HL-60 (cell line): ENCODE results near the gene UST.

Experiments used
- CTCF ChIP-seq: IDR thresholded peaks from one replicate; pipeline ENCODE4 v1.5.1; 2011; ENCODE audit warnings: low read length, control low read depth, inconsistent platforms; ENCODE audit not compliant: insufficient read depth
- GABPA ChIP-seq: IDR thresholded peaks from 2 replicates; pipeline ENCODE4 v1.6.1; 2012; ENCODE audit warnings: low read depth
- REST ChIP-seq: IDR thresholded peaks from 2 replicates; pipeline ENCODE4 v1.6.1; 2012; ENCODE audit warnings: low read depth; ENCODE audit not compliant: insufficient replicate concordance
- SPI1 ChIP-seq: IDR thresholded peaks from 2 replicates; pipeline ENCODE4 v1.6.1; 2012; ENCODE audit warnings: low read depth, mild to moderate bottlenecking, borderline replicate concordance

- TF ChIP-seq CTCF (no peak), REST (no peak), GABPA (no peak), SPI1 (no peak)
These were observed 126.3 kb downstream of the UST start for GRCh38 chr6:148873154-148873553.
